Measurements from ENCODE around the gene ANKLE1.
"Not testable (repeated sequence)": the region's sequence is repeated elsewhere in the genome, so short reads cannot be mapped to it uniquely, and the experiment has no call there.

The ANKLE1 gene

GRCh38 chr19:17259118-17259780 lies 22.5 kb upstream of the ANKLE1 start:
- in situ Hi-C loops (cut with HindIII; ENCODE audit: low pct_unique_long_range_greater_than_20kb, low sequenced_read_pairs), result no loop called here
- TF ChIP-seq JUND (IDR thresholded peaks at IDR 0.05; ENCODE audit: low read depth), result no peak
- DNase-seq (ENCODE audit: low read depth in 1 of 2, low spot score in 1 of 2), result peak in 1 of 2 experiments; percentile 53

GRCh38 chr19:17259934-17260333 lies 21.8 kb upstream of the ANKLE1 start:
- TF ChIP-seq JUND (IDR thresholded peaks at IDR 0.05; ENCODE audit: low read depth), result no peak
- no peak for DNase-seq (ENCODE audit: low read depth in 1 of 2, low spot score in 1 of 2)
- in situ Hi-C loops (cut with HindIII; ENCODE audit: low pct_unique_long_range_greater_than_20kb, low sequenced_read_pairs), result no loop called here

- no peak for TF ChIP-seq JUND (IDR thresholded peaks at IDR 0.05; ENCODE audit: low read depth)
- in situ Hi-C loops (cut with HindIII; ENCODE audit: low pct_unique_long_range_greater_than_20kb, low sequenced_read_pairs), result no loop called here
- peak; percentile 84 to 93 for DNase-seq (ENCODE audit: low read depth in 1 of 2, low spot score in 1 of 2)
Measured at GRCh38 chr19:17260842-17261325, 20.8 kb upstream of the ANKLE1 start.

GRCh38 chr19:17262557-17262956 lies 19.1 kb upstream of the ANKLE1 start:
- DNase-seq (ENCODE audit: low read depth in 1 of 2, low spot score in 1 of 2), result no peak
- in situ Hi-C loops (cut with HindIII; ENCODE audit: low pct_unique_long_range_greater_than_20kb, low sequenced_read_pairs), result no loop called here

GRCh38 chr19:17263712-17264640 lies 17.7 kb upstream of the ANKLE1 start:
- DNase-seq (ENCODE audit: low read depth in 1 of 2, low spot score in 1 of 2), result no peak
- in situ Hi-C loops (cut with HindIII; ENCODE audit: low pct_unique_long_range_greater_than_20kb, low sequenced_read_pairs), result no loop called here
- no peak for TF ChIP-seq JUND (IDR thresholded peaks at IDR 0.05; ENCODE audit: low read depth)

More at GRCh38 chr19:17262557-17262956, 19.1 kb upstream of the ANKLE1 start:
- no peak for TF ChIP-seq JUND (IDR thresholded peaks at IDR 0.05; ENCODE audit: low read depth)

- DNase-seq (ENCODE audit: low read depth in 1 of 2, low spot score in 1 of 2), result no peak
- in situ Hi-C loops (cut with HindIII; ENCODE audit: low pct_unique_long_range_greater_than_20kb, low sequenced_read_pairs), result no loop called here
Measured at GRCh38 chr19:17264641-17264979, 17.1 kb upstream of the ANKLE1 start, which contains the start of gene USHBP1. Gene USHBP1, minus strand, starts transcription at chr19:17264745. Its CDS starts 446 bp downstream, at chr19:17264299.

GRCh38 chr19:17266026-17266425 lies 15.7 kb upstream of the ANKLE1 start:
- in situ Hi-C loops (cut with HindIII; ENCODE audit: low pct_unique_long_range_greater_than_20kb, low sequenced_read_pairs), result no loop called here
- TF ChIP-seq JUND (IDR thresholded peaks at IDR 0.05; ENCODE audit: low read depth), result no peak
- DNase-seq (ENCODE audit: low read depth in 1 of 2, low spot score in 1 of 2), result peak in 1 of 2 experiments; percentile 95

More at GRCh38 chr19:17264641-17264979, 17.1 kb upstream of the ANKLE1 start, which contains the start of gene USHBP1:
- TF ChIP-seq JUND (IDR thresholded peaks at IDR 0.05; ENCODE audit: low read depth), result no peak

- in situ Hi-C loops (cut with HindIII; ENCODE audit: low pct_unique_long_range_greater_than_20kb, low sequenced_read_pairs), result no loop called here
- no peak for DNase-seq (ENCODE audit: low read depth in 1 of 2, low spot score in 1 of 2)
- TF ChIP-seq JUND (IDR thresholded peaks at IDR 0.05; ENCODE audit: low read depth), result no peak
Measured at GRCh38 chr19:17266589-17266974, 15.1 kb upstream of the ANKLE1 start.

- in situ Hi-C loops (cut with HindIII; ENCODE audit: low pct_unique_long_range_greater_than_20kb, low sequenced_read_pairs), result no loop called here
- no peak for TF ChIP-seq JUND (IDR thresholded peaks at IDR 0.05; ENCODE audit: low read depth)
- peak; percentile 99 for DNase-seq (ENCODE audit: low read depth in 1 of 2, low spot score in 1 of 2)
Measured at GRCh38 chr19:17266975-17267788, 14.5 kb upstream of the ANKLE1 start, which contains the start of gene BABAM1. Gene BABAM1, plus strand, starts transcription at chr19:17267443. Its CDS starts 1,364 bp downstream, at chr19:17268807.

- DNase-seq (ENCODE audit: low read depth in 1 of 2, low spot score in 1 of 2), result no peak
Measured at GRCh38 chr19:17268754-17269153, 12.9 kb upstream of the ANKLE1 start.

GRCh38 chr19:17274892-17275291 lies 6.8 kb upstream of the ANKLE1 start:
- in situ Hi-C loops (cut with HindIII; ENCODE audit: low pct_unique_long_range_greater_than_20kb, low sequenced_read_pairs); DNase-seq (ENCODE audit: low read depth in 1 of 2, low spot score in 1 of 2): not testable (repeated sequence)

More at GRCh38 chr19:17268754-17269153, 12.9 kb upstream of the ANKLE1 start:
- TF ChIP-seq JUND (IDR thresholded peaks at IDR 0.05; ENCODE audit: low read depth), result no peak
- in situ Hi-C loops (cut with HindIII; ENCODE audit: low pct_unique_long_range_greater_than_20kb, low sequenced_read_pairs), result no loop called here
